LNCAP (cell line): ENCODE data around the gene BDH2.

Experiments
- TF ChIP-seq, protein P1 (sequence below): fragments of 450-650 bp; IDR thresholded peaks from 2 replicates; pipeline ENCODE4 v1.5.1; 2017; ENCODE audit warnings: mild to moderate bottlenecking

The BDH2 gene

DNA sequence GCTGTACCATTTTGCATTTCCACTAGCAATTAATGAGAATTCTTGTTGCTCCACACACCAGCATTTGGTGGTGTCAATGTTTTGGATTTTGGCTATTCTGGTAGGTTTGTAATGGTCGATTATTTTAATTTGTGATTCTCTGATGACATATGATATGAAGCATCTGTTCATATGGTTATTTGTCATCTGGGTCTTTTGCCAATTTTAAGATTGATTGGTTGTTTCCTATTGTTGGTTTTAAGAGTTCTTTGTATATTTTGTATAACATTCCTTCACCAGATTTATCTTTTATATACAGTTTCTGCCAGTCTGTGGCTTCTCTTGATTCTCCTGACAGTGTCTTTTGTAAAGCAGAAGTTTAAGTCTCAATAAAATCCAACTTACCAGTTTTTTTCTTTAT lies 18.5 kb upstream of the BDH2 start:
- TF ChIP-seq, protein P1, sequence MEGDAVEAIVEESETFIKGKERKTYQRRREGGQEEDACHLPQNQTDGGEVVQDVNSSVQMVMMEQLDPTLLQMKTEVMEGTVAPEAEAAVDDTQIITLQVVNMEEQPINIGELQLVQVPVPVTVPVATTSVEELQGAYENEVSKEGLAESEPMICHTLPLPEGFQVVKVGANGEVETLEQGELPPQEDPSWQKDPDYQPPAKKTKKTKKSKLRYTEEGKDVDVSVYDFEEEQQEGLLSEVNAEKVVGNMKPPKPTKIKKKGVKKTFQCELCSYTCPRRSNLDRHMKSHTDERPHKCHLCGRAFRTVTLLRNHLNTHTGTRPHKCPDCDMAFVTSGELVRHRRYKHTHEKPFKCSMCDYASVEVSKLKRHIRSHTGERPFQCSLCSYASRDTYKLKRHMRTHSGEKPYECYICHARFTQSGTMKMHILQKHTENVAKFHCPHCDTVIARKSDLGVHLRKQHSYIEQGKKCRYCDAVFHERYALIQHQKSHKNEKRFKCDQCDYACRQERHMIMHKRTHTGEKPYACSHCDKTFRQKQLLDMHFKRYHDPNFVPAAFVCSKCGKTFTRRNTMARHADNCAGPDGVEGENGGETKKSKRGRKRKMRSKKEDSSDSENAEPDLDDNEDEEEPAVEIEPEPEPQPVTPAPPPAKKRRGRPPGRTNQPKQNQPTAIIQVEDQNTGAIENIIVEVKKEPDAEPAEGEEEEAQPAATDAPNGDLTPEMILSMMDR, result no peak

DNA sequence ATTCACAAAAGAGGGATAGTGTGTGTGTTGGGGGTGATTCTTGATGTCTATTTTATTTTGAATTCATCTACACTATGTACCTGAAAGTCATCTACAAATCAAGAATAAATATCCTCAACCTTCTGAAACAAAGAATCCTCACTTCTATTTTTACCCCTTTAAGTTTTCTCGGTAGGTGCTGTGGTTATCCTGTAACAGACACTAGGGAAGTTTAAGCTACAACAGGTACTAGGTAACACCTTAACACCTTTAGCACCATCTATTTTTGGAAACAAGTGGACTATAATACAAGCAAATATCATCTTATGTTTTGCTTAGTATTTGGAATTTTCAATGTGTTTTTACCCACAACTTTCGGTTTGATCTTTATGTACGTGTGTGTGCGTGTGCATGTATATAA lies 12.0 kb upstream of the BDH2 start:
- TF ChIP-seq, protein P1, result no peak

DNA sequence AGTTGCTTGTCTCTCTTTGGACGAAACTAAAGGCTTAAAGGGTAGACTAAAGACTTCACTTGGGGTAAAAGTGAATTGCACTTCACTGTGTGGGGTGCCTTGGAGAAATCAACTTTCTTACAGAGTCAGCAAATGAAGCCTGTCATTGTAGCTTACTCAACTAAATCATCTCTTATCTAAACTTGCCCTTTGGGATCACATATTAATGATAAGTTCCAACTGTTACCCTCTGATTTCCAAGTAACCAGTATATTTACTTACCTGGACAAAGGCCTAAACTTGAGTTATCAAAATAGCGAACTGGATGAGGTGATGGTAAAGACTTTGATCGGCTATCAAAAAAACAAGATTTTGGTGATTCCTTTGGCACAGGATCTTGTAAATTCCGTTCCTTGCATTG lies 8.9 kb upstream of the BDH2 start:
- TF ChIP-seq, protein P1, result no peak

DNA sequence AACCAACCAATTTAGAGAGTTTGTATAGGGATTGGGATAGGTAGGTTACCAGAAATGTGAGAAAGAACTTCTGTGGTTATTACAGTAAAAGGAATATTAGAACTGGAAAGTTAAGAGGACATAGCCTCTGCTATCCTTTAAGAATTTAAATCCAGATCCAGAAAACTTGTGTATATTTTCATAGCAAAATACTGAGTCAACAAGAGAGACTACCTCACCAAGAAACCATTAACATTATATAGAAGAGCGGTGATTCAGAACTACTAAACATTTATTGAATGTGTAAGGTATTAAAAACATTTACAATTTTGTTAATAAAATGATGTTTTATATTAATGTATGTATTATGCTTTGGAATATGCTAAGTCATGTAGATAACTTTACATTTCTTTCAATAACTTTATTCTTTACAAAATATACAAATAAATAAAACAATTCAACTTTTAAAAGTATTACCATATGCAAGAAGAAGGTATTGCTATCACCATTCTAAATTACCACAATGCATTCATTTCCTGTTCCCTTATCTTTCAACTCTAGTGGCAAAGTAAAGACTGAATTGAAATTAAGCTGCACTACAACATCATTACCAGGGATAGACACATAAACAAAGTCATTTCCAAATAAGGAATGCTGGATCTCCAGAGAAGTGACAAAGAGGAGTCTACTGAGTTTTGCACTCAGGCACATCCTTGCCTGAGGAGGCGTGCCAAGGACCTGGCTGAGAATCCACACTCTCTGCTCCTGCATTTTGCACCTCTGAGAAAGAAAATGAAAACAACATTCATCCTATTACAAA lies 6.1 kb upstream of the BDH2 start:
- TF ChIP-seq, protein P1, result no peak

DNA sequence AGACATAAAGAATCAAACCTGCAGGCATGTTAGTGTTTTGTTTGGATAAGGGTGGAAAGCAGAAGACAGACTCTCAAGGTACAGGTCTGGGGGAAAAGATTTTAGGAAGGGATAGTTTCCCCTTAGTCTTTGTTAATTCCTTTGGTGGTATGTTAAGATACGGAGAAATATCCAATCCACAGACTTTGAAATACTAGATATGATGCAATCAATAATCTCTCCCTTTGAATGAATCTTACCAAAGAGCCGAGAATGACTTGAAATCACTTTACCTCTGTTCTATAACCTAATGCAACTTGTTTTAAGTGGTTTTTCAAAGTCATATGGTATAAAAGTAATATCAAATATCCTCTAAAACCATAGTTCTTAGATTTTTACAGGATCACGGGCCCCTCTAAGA lies 5.3 kb upstream of the BDH2 start:
- TF ChIP-seq, protein P1, result no peak

DNA sequence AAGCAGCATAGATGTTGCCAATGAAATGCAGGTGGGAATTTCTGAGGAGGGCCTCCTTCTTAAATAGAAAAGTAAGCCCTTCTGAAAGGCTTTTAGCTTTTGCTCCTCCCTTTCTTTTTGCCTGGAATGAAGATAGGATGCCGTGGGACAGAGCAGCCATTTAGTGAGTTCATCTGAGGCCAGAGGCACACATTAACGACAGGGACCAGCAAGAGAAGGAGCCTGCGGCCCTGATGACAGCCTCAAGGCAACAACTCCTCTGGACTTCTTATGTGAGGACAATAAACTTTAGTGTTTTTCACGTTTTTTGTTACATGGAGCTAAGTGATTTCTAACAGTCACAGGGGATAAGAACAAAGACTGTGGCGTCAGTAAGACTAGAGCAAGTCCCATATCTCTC lies 1.1 kb upstream of the BDH2 start:
- TF ChIP-seq, protein P1, result no peak

DNA sequence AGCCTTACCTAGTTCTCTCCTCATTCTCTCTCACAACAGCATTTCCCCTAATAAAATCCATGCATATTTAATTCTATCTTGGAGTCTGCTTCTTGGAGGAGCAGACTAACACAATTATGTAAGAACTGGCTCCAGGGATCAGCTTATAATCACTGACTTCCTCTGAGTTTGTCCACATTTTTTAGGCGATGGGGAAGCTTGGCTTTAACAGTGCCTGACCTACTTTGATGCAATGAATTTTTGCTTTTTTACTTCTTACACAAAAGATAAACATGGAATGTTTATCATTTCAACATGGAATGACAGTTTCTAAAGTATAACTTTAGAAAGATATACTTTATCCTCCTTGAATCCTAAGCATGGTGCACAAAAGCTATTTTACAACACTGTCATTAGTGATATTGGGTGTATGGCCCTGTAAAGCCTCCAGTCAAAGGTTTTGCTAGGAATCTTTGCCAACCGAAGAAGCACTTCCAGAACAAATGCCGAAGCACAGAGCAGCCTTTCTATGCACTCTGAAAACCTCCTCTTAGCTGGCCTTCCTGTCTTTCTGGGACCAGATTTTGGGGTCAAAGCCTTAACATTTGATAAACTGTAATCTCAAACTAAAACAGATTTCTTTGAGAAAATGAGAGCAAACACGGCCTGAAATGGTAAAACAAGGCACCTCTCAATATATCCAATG lies 736 bp downstream of the BDH2 start:
- TF ChIP-seq, protein P1, result no peak
